GM23248 (cell line): ENCODE measurements around the gene METTL25.

ENCODE experiments used
- EZH2 ChIP-seq: fragments of 200-600 bp; sonication (generic); IDR thresholded peaks from 2 replicates; pipeline ENCODE4 v1.6.1; 2018; ENCODE audit warnings: antibody characterized with exemption, mild to moderate bottlenecking; ENCODE audit not compliant: insufficient read depth, poor library complexity, severe bottlenecking
- EZH2phosphoT487 ChIP-seq: fragments of 200-600 bp; sonication (generic); IDR thresholded peaks from 2 replicates; pipeline ENCODE4 v1.6.1; 2018; ENCODE audit warnings: antibody characterized with exemption, moderate library complexity, mild to moderate bottlenecking, low read depth; ENCODE audit not compliant: insufficient read depth

- TF ChIP-seq EZH2phosphoT487 (no peak), EZH2 (no peak)
Observed at GRCh38 chr12:82408844-82409243, 50.5 kb downstream of the METTL25 start.
